22Rv1 (cell line): ENCODE data around the gene NEK8.

Source experiments
- CTCF ChIP-seq: fragments of 450-650 bp; IDR thresholded peaks from 2 replicates; pipeline ENCODE4 v1.5.1; 2017; ENCODE audit warnings: mild to moderate bottlenecking
- ZFX ChIP-seq: fragments of 450-650 bp; IDR thresholded peaks from 2 replicates; pipeline ENCODE4 v1.6.1; 2017; ENCODE audit warnings: antibody characterized with exemption, borderline replicate concordance

GRCh38 chr17:28740406-28741357 lies 12.1 kb downstream of the NEK8 start:
- TF ChIP-seq CTCF (no peak), ZFX (no peak)
